ENCODE measurements around the gene ELMO1.

ELMO1 gene

DNA sequence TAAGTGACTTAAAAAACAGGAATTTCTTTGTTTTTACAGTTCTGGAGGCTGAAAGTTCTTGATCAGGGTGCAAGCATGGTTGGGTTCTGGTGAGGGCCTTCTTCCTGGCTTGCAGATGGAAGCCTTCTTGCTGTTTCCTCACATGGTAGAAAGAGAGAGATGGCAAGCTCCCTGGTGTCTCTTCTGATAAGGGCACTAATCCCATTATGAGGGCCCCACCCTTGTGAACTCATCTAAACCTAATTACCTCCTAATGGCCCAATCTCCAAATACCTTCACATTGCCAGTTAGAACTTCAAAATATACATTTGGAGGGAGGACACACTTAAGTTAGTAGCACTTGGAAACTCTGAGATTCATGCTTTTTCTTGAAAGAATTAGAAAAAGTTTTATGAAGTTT lies 410.0 kb downstream of the ELMO1 start:
- no peak overlapping the region for H3K4me3 ChIP-seq (ENCODE audit: low read depth, low read length)

DNA sequence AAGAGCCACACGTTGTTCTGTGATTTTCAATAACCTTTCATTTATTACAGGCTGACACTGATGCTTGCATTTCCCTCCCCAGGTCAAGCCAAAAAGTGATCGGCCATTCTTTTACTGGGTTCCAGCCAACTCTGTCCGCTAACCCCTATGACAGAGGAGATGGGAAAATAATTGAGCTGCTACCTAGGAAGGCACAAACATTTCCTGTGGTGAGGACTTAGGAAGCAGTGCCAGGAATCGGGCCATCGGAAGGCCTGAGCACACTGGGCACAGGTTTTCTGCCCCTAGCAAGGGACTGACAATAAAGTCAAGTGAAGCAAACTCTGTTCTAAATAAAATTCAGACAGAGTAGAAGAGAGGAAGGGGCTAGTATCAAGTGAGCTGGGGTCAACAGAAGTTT lies 411.4 kb downstream of the ELMO1 start:
- no peak overlapping the region for H3K4me3 ChIP-seq (ENCODE audit: low read depth, low read length)
- TF ChIP-seq, protein P1, sequence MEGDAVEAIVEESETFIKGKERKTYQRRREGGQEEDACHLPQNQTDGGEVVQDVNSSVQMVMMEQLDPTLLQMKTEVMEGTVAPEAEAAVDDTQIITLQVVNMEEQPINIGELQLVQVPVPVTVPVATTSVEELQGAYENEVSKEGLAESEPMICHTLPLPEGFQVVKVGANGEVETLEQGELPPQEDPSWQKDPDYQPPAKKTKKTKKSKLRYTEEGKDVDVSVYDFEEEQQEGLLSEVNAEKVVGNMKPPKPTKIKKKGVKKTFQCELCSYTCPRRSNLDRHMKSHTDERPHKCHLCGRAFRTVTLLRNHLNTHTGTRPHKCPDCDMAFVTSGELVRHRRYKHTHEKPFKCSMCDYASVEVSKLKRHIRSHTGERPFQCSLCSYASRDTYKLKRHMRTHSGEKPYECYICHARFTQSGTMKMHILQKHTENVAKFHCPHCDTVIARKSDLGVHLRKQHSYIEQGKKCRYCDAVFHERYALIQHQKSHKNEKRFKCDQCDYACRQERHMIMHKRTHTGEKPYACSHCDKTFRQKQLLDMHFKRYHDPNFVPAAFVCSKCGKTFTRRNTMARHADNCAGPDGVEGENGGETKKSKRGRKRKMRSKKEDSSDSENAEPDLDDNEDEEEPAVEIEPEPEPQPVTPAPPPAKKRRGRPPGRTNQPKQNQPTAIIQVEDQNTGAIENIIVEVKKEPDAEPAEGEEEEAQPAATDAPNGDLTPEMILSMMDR (IDR thresholded peaks at IDR 0.05; ENCODE audit: low read depth, low read length) = no peak
- TF ChIP-seq MAX (IDR thresholded peaks at IDR 0.05; ENCODE audit: low read depth, low read length) = no peak
- TF ChIP-seq MYC (IDR thresholded peaks at IDR 0.05; ENCODE audit: low read depth, low read length) = no peak
- no peak for TF ChIP-seq POLR2A (IDR thresholded peaks at IDR 0.05; ENCODE audit: extremely low read depth, insufficient read length)
- DNase-seq (ENCODE audit: low read depth) = no peak

More for the DNA sequence above, 410.0 kb downstream of the ELMO1 start:
- TF ChIP-seq, protein P1 (IDR thresholded peaks at IDR 0.05; ENCODE audit: low read depth, low read length) = no peak
- TF ChIP-seq POLR2A (IDR thresholded peaks at IDR 0.05; ENCODE audit: extremely low read depth, insufficient read length) (no peak), MAX (IDR thresholded peaks at IDR 0.05; ENCODE audit: low read depth, low read length) (no peak), MYC (IDR thresholded peaks at IDR 0.05; ENCODE audit: low read depth, low read length) (no peak)
- DNase-seq (ENCODE audit: low read depth) = no peak

- H3K4me3 ChIP-seq (ENCODE audit: low read depth, low read length) = no peak overlapping the region
- no peak for DNase-seq (ENCODE audit: low read depth)
- TF ChIP-seq, protein P1 (IDR thresholded peaks at IDR 0.05; ENCODE audit: low read depth, low read length) = no peak
- TF ChIP-seq MYC (IDR thresholded peaks at IDR 0.05; ENCODE audit: low read depth, low read length) = no peak
- TF ChIP-seq POLR2A (IDR thresholded peaks at IDR 0.05; ENCODE audit: extremely low read depth, insufficient read length) = no peak
- no peak for TF ChIP-seq MAX (IDR thresholded peaks at IDR 0.05; ENCODE audit: low read depth, low read length)
These were observed 413.0 kb downstream of the ELMO1 start for GRCh38 chr7:37035631-37036030.

DNA sequence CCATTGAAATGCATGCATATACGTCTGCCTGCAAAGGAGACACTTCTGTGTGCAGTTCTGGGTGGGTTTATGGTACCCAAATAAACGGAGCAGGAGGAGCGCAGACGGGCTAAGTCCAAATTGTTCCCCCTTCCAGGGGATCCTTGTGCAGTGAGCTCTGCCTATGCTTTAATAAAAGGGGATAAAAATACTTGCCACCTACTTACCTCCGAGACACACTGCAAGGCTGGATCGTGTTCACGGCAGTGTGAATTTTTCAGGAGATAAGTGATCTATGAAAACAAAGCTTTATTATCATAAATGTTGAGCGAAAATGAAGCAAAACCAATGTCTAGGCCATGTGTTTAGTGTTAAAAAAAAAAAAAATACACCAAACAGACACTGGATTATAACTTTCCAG lies 415.5 kb downstream of the ELMO1 start:
- TF ChIP-seq POLR2A (IDR thresholded peaks at IDR 0.05; ENCODE audit: extremely low read depth, insufficient read length) (no peak), MAX (IDR thresholded peaks at IDR 0.05; ENCODE audit: low read depth, low read length) (no peak), MYC (IDR thresholded peaks at IDR 0.05; ENCODE audit: low read depth, low read length) (no peak)
- TF ChIP-seq, protein P1 (IDR thresholded peaks at IDR 0.05; ENCODE audit: low read depth, low read length) = no peak
- H3K4me3 ChIP-seq (ENCODE audit: low read depth, low read length) = no peak overlapping the region
- no peak for DNase-seq (ENCODE audit: low read depth)

GRCh38 chr7:37032258-37032601 lies 416.4 kb downstream of the ELMO1 start:
- H3K4me3 ChIP-seq (ENCODE audit: low read depth, low read length) = no peak overlapping the region
- TF ChIP-seq POLR2A (IDR thresholded peaks at IDR 0.05; ENCODE audit: extremely low read depth, insufficient read length) = no peak
- TF ChIP-seq, protein P1 (IDR thresholded peaks at IDR 0.05; ENCODE audit: low read depth, low read length) = no peak
- no peak for TF ChIP-seq MAX (IDR thresholded peaks at IDR 0.05; ENCODE audit: low read depth, low read length)
- no peak for TF ChIP-seq MYC (IDR thresholded peaks at IDR 0.05; ENCODE audit: low read depth, low read length)
- DNase-seq (ENCODE audit: low read depth) = no peak

All from NB4 (cell line).